Calu3 (cell line): Measurements from ENCODE around the gene OCA2. TPM values are rescaled to one million over a fixed set of nuclear protein-coding genes. Genes with fewer than 3 reads are reported as not detected.

Source experiments
- BruUV-seq: library from RNA; stranded (reverse); fragments of 400-500 nt; replicated peaks from 2 replicates; lab custom pipeline; 2021; lab: Mats Ljungman, UMichigan
- CTCF ChIA-PET: fragments of 300-600 bp; sonication (Branson Sonifier 250); formaldehyde crosslinking; loops from one replicate; lab custom pipeline; 2022; ENCODE audit warnings: antibody characterized with exemption; lab: Charles Lee
- DNase-seq: peaks from one replicate; pipeline ENCODE4 v3.0.0; 2022
- H3K27ac Mint-ChIP-seq: one replicate; pipeline ENCODE4 v1.8.0; 2022; ENCODE audit warnings: mixed read lengths; ENCODE audit not compliant: unreplicated experiment
- H3K27me3 Mint-ChIP-seq: one replicate; pipeline ENCODE4 v1.8.0; 2022; ENCODE audit warnings: mixed read lengths; ENCODE audit not compliant: unreplicated experiment
- H3K36me3 Mint-ChIP-seq: one replicate; pipeline ENCODE4 v1.8.0; 2022; ENCODE audit warnings: mild to moderate bottlenecking, moderate library complexity, mixed read lengths; ENCODE audit not compliant: insufficient read depth, unreplicated experiment
- H3K4me1 Mint-ChIP-seq: one replicate; pipeline ENCODE4 v1.8.0; 2022; ENCODE audit warnings: mild to moderate bottlenecking, low read depth, mixed read lengths; ENCODE audit not compliant: unreplicated experiment
- H3K4me3 Mint-ChIP-seq: one replicate; pipeline ENCODE4 v1.8.0; 2022; ENCODE audit warnings: mild to moderate bottlenecking, low read depth, moderate library complexity, mixed read lengths; ENCODE audit not compliant: unreplicated experiment
- H3K9me3 Mint-ChIP-seq: one replicate; pipeline ENCODE4 v1.8.0; 2022; ENCODE audit warnings: low read depth, mixed read lengths; ENCODE audit not compliant: unreplicated experiment
- intact Hi-C: fragments of 100-400 bp; cut with micrococcal nuclease; formaldehyde crosslinking; loops from one replicate; pipeline ENCODE4 v1.10.0; 2022; ENCODE audit not compliant: unreplicated experiment
- total RNA-seq: library from RNA; stranded (reverse); gene quantifications from 2 replicates; pipeline ENCODE4 v1.2.3, GENCODE V29; 2022
- TF ChIP-seq, protein P1 (sequence below): fragments of 200-600 bp; IDR thresholded peaks from one replicate; pipeline ENCODE4 v1.8.0; 2022; ENCODE audit warnings: antibody characterized with exemption; ENCODE audit not compliant: unreplicated experiment

Gene OCA2
- total RNA-seq, 1 experiment from 2014 or later: not detected

DNA sequence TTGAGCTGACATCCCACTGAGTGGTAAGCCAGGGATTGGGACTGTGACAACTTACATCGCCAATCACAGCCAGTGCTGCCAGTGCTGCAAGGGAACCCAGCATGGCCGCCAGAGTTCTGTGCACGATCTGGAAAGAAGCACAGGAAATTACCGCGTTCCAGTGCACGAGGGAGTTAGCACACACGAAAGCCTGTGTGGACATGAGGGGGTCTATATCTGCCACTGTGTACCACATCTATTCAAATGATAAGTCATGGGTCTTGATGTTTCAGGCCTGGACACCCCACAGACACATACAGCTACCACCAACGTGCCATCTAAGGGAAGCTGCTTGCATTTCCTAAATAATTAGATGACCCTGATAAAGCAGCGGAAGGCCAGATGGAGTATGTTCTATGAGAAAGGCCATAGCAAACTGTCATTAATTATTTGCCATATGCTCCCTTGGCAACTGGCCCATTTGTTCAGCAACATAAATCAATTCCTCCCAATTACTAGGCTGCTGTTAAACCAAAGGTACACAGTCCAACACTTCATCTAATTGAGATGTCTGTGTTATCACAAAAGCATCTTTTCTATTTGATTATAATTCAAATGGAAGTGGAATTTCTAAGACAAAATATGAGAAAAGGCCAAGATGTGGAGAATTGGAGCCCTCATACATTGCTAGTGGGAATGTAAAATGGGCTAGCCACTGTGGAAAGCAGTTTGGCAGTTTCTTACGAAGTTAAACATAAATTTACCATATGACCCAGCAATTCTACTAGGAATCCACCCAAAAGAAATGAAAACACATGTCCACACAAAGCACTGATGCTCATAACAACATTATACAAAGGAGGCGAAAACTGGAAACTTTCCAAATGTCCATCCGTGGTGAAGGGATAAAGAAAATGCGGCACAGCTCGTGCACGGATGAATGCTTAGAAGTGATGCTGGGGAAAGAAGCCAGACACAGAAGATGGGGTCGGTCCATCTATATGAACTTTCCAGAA is 108.3 kb downstream of the OCA2 start:
- no peaks in the 10 kb centered on the region for H3K36me3 Mint-ChIP-seq
- no peaks in the 10 kb centered on the region for H3K4me1 Mint-ChIP-seq
- H3K9me3 Mint-ChIP-seq: no peaks in the 10 kb centered on the region
- TF ChIP-seq, protein P1, sequence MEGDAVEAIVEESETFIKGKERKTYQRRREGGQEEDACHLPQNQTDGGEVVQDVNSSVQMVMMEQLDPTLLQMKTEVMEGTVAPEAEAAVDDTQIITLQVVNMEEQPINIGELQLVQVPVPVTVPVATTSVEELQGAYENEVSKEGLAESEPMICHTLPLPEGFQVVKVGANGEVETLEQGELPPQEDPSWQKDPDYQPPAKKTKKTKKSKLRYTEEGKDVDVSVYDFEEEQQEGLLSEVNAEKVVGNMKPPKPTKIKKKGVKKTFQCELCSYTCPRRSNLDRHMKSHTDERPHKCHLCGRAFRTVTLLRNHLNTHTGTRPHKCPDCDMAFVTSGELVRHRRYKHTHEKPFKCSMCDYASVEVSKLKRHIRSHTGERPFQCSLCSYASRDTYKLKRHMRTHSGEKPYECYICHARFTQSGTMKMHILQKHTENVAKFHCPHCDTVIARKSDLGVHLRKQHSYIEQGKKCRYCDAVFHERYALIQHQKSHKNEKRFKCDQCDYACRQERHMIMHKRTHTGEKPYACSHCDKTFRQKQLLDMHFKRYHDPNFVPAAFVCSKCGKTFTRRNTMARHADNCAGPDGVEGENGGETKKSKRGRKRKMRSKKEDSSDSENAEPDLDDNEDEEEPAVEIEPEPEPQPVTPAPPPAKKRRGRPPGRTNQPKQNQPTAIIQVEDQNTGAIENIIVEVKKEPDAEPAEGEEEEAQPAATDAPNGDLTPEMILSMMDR: no peak
- no peak overlapping the region for H3K27ac Mint-ChIP-seq
- no TSS peak for BruUV-seq
- CTCF ChIA-PET: no interaction called here
- H3K4me3 Mint-ChIP-seq: no peak overlapping the region
- H3K27me3 Mint-ChIP-seq: no peaks in the 10 kb centered on the region
- intact Hi-C loops: no loop called here
- no peak for DNase-seq

DNA sequence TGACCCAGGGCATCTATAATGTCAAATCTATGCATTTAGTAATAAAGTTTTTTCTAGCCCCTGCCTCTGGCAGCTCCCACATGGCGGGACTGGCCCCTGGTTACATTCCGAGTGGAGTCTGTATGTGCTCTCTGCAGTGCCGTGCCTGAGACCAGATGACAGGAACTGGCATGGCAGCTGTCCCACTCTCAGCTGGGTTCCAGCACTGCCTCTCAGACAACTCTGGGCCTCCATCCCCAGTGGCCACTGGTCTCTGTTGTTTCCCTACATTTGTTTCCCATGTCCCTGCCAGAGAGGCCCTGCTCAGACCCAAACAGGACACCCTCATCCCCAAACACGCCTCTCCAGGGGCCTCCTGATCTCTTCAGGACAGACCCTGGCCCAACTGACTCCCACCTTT is 109.3 kb downstream of the OCA2 start:
- Mint-ChIP-seq H3K9me3 (no peaks in the 10 kb centered on the region), H3K36me3 (no peaks in the 10 kb centered on the region), H3K27me3 (no peaks in the 10 kb centered on the region), H3K4me3 (no peak overlapping the region), H3K4me1 (no peaks in the 10 kb centered on the region), H3K27ac (no peak overlapping the region)
- DNase-seq: no peak
- CTCF ChIA-PET: no interaction called here
- intact Hi-C loops: no loop called here
- BruUV-seq: no TSS peak
- TF ChIP-seq, protein P1: no peak

DNA sequence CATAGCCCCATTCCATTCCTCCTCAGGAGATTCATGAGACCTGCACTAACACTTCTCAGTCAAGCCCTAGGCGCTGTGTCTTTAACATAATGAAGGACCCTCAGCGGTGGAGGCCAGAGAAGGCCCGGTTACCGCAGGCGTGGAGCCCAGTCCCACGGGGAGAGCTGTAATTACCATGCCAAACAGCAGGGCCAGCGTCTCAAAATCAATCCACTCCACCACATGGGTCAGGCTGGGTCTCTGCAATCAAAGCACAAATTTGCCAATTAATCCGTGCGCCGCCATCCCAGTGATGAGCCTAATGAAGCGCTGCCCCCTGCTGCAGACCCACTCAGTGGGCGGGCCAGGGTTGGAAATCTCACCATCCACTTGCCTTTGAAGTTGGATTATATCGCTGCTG is 109.7 kb downstream of the OCA2 start:
- Mint-ChIP-seq H3K9me3 (no peaks in the 10 kb centered on the region), H3K27me3 (no peaks in the 10 kb centered on the region), H3K4me3 (no peak overlapping the region), H3K27ac (no peak overlapping the region), H3K4me1 (no peaks in the 10 kb centered on the region), H3K36me3 (no peaks in the 10 kb centered on the region)
- intact Hi-C loops: no loop called here
- no peak for DNase-seq
- CTCF ChIA-PET: no interaction called here
- TF ChIP-seq, protein P1: no peak
- BruUV-seq: no TSS peak

DNA sequence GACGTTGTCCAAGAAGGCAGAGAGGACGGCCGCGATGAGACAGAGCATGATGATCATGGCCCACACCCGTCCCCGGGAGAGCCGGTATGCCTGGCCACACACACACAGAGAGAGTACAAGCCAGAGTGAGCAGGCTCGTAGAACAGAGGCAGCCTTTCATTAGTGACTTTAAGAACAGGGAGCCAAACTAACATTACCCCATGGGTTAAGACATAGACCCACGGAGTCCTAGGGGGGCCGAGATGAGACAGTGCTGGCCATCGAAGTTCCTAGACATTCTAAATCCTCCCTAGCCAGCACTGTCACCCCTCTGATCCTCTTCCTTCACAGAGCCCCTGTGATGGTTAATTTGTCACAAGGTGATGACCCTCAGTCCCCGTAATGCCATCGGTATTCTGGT is 114.0 kb downstream of the OCA2 start:
- intact Hi-C loops: no loop called here
- Mint-ChIP-seq H3K27ac (no peak overlapping the region), H3K4me3 (no peak overlapping the region), H3K27me3 (no peaks in the 10 kb centered on the region), H3K9me3 (peaks cover 2% of the 10 kb centered on the region), H3K4me1 (no peaks in the 10 kb centered on the region), H3K36me3 (no peaks in the 10 kb centered on the region)
- CTCF ChIA-PET: no interaction called here
- no TSS peak for BruUV-seq
- TF ChIP-seq, protein P1: no peak
- DNase-seq: no peak
